Measurements from ENCODE around the gene ZNF200.
A peak's percentile ranks its signal among the peaks of the same experiment; 100 is the strongest.

ZNF200 gene, protein sequence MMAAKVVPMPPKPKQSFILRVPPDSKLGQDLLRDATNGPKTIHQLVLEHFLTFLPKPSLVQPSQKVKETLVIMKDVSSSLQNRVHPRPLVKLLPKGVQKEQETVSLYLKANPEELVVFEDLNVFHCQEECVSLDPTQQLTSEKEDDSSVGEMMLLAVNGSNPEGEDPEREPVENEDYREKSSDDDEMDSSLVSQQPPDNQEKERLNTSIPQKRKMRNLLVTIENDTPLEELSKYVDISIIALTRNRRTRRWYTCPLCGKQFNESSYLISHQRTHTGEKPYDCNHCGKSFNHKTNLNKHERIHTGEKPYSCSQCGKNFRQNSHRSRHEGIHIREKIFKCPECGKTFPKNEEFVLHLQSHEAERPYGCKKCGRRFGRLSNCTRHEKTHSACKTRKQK

DNA sequence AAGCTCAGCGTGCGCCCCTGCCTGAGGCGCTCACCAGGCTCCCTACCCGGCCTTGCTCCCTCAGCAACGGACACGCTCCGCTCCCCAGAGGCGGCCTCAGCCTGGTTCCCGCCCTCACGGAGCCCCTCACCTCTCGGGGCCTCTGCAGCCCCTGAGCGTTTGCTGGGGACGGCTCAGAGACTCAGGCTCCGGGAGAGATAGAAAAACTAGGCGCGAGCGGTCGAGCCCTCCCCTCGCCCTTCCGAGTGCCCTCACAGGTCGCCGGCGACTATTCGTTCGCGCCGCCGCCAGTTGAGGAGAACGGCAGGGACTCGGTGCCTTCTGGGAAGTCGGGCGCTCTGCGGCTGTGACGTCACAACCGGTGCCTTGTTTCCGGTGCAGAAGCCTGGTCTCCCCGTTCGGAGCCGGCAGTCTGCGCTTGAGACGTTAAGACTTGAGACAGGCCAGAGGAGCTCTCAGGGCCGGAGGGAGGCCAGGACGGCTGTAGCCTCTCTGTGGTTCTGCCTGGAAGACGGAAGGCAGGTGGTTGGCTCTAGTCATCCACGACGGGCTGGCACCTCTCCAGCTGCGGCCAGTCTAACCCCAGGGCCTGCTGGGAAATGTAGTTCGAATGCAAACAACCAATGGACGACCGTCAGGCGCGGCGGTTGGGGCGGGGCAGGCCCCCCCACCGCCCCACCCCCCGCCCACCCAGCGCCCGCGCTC is at the start of gene ZNF200:
TSS of gene ZNF200 (minus strand) at position 302 of the 705 bp plus-strand sequence. CDS start 1,403 bp downstream, outside the sequence.
- peak; percentile 97 for DNase-seq (ENCODE audit: low read depth)
- TF ChIP-seq CTCF (IDR thresholded peaks at IDR 0.05; ENCODE audit: low read length, missing control alignments), result no peak
- H3K4me3 ChIP-seq (replicated peaks; ENCODE audit: low read depth, low read length), result peak within 1 kb of the TSS; percentile 90

- H3K4me3 ChIP-seq (replicated peaks; ENCODE audit: low read depth, low read length), result peak overlapping the region; percentile 82
- TF ChIP-seq CTCF (IDR thresholded peaks at IDR 0.05; ENCODE audit: low read length, missing control alignments), result no peak
- DNase-seq (ENCODE audit: low read depth), result peak; percentile 10
Observed at GRCh38 chr16:3283543-3284447, 48.8 kb upstream of the ZNF200 start.

- H3K4me3 ChIP-seq (replicated peaks; ENCODE audit: low read depth, low read length), result peak within 1 kb of the TSS; percentile 82
- peak; percentile 99 for DNase-seq (ENCODE audit: low read depth)
- no peak for TF ChIP-seq CTCF (IDR thresholded peaks at IDR 0.05; ENCODE audit: low read length, missing control alignments)
Observed at GRCh38 chr16:3282730-3283542, 48.0 kb upstream of the ZNF200 start, which contains the start of gene ZNF263. Gene ZNF263 (plus strand): TSS chr16:3283491. CDS start chr16:3283819, 328 bp downstream.

DNA sequence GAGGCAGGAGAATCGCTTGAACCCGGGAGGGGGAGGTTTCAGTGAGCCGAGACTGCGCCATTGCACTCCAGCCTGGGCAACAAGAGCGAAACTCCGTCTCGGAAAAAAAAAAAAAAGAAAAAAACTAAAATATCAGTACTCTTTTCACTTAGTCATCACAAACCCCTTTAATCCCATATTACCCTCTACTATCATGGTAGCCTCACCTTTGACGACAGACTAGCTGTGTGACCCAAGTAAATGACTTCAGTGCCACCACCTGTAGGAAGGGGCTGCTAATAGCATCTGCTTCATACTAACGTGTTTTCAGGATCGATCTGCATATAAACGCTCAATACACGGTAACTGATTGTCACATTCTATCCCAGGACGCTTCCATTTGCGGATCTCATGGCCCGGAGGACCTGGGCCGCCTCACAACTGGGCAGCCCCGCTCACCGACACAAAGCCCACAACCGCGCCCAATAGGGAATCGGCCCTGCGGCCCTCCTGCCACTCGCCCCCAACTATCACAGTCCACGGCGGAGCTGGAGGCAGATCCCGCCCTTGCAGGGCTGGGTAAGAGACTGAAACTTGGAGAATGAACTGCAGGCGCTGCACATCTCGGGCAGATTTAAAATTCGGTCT is 47.3 kb upstream of the ZNF200 start:
- TF ChIP-seq CTCF (IDR thresholded peaks at IDR 0.05; ENCODE audit: low read length, missing control alignments), result no peak
- no peak for DNase-seq (ENCODE audit: low read depth)
- H3K4me3 ChIP-seq (replicated peaks; ENCODE audit: low read depth, low read length), result peak overlapping the region; percentile 82

GRCh38 chr16:3281222-3281820 is 46.4 kb upstream of the ZNF200 start:
- no peak for TF ChIP-seq CTCF (IDR thresholded peaks at IDR 0.05; ENCODE audit: low read length, missing control alignments)
- no peak for DNase-seq (ENCODE audit: low read depth)
- no peak overlapping the region for H3K4me3 ChIP-seq (replicated peaks; ENCODE audit: low read depth, low read length)

All from fibroblast of pulmonary artery (primary cell).